Motor neuron (in vitro differentiated cells): ENCODE results near the gene ANKLE2. TPM values are rescaled to one million over a fixed set of nuclear protein-coding genes. Genes with fewer than 3 reads are reported as not detected.

ENCODE experiments used
- ATAC-seq, 8 experiments: fragments of 200-7000 bp; cut with Tn5 transposase; replicated peaks in 6 of 8; 2 replicates each; pipeline ENCODE4 v1.8.0; 2021; ENCODE audit warnings: mild to moderate bottlenecking in 8 of 8, moderate library complexity in 8 of 8
- H3K27ac ChIP-seq, 2 donors: fragments of 250-450 bp; sonication (Bioruptor Pico); 2 replicates each; pipeline ENCODE4 v1.9.0; 2021; ENCODE audit warnings: antibody characterized with exemption in 2 of 2, mild to moderate bottlenecking in 2 of 2, moderate library complexity in 1 of 2
- H3K4me1 ChIP-seq, 2 donors: fragments of 250-450 bp; sonication (Bioruptor Pico); replicated peaks in 1 of 2; 2 replicates each; pipeline ENCODE4 v1.6.1; 2021; ENCODE audit warnings: antibody characterized with exemption in 2 of 2, mild to moderate bottlenecking in 2 of 2, moderate library complexity in 1 of 2
- H3K4me3 ChIP-seq, 5 donors: fragments of 250-450 bp; sonication (Bioruptor Pico); 2 replicates each; pipeline ENCODE4 v1.9.0; 2021; ENCODE audit warnings: antibody characterized with exemption in 5 of 5, mild to moderate bottlenecking in 5 of 5, moderate library complexity in 4 of 5
- WGBS, 10 experiments: fragments of 450-650 bp; shearing (Covaris generic); methylation state at CpG; one replicate each; pipeline ENCODE4 v1.0.0; 2022; 5-methylcytosine and 5-hydroxymethylcytosine counted together
- in situ Hi-C, 9 experiments: fragments of 400-800 bp; cut with MboI; loops; one replicate each; pipeline ENCODE4 v1.15.0; 2021; ENCODE audit warnings: low sequenced_read_pairs in 9 of 9, low pct_unique_long_range_greater_than_20kb in 2 of 9; ENCODE audit not compliant: unreplicated experiment in 9 of 9
- total RNA-seq, 8 experiments: library from RNA; unstranded; fragments of 300-600 nt; gene quantifications; 2 replicates each; pipeline versions ENCODE4 v1.2.3 to v1.2.4, GENCODE V29; 2022

The ANKLE2 gene
- total RNA-seq, 8 experiments from 2014 or later = 22.6 to 78.8 (median 36.8) TPM

GRCh38 chr12:132719954-132720324, 41.7 kb downstream of the ANKLE2 start:
- in situ Hi-C loops = no loop called here
- Histone ChIP-seq H3K27ac (no peak overlapping the region), H3K4me1 (no peaks in the 10 kb centered on the region), H3K4me3 (no peak overlapping the region)
- 67 to 98% (median 92%) methylated on average over 1 to 7 of the region's 12 CpGs; no CpG with 5 or more reads in 4 of the 10 experiments for WGBS, 10 experiments
- ATAC-seq = peak in 3 of 8 experiments; percentile 6 to 14 (median 8)

GRCh38 chr12:132719141-132719953, 42.3 kb downstream of the ANKLE2 start:
- Histone ChIP-seq H3K4me1 (no peaks in the 10 kb centered on the region), H3K27ac (no peak overlapping the region), H3K4me3 (no peak overlapping the region)
- in situ Hi-C loops = no loop called here
- peak in 3 of 8 experiments; percentile 14 to 25 (median 18) for ATAC-seq
- WGBS, 10 experiments = 77 to 100% (median 90%) methylated on average over 1 to 13 of the region's 31 CpGs; no CpG with 5 or more reads in 4 of the 10 experiments

- Histone ChIP-seq H3K4me3 (no peak overlapping the region), H3K27ac (no peak overlapping the region), H3K4me1 (no peaks in the 10 kb centered on the region)
- in situ Hi-C loops = no loop called here
- 60 to 100% (median 100%) methylated on average over 1 to 7 of the region's 21 CpGs; no CpG with 5 or more reads in 6 of the 10 experiments for WGBS, 10 experiments
- ATAC-seq = no peak
Observed at GRCh38 chr12:132718644-132719043, 43.0 kb downstream of the ANKLE2 start.

GRCh38 chr12:132717531-132718387, 43.9 kb downstream of the ANKLE2 start:
- no peaks in the 10 kb centered on the region for H3K4me1 ChIP-seq
- no peak overlapping the region for H3K27ac ChIP-seq
- in situ Hi-C loops = no loop called here
- peak in 2 of 8 experiments; percentile 7 to 16 for ATAC-seq
- 90 to 100% (median 94%) methylated on average over 1 to 8 of the region's 61 CpGs; no CpG with 5 or more reads in 4 of the 10 experiments for WGBS, 10 experiments
- no peak overlapping the region for H3K4me3 ChIP-seq

- WGBS, 10 experiments = 80 to 90% (median 82%) methylated on average over 3 to 4 of the region's 17 CpGs; no CpG with 5 or more reads in 7 of the 10 experiments
- no peak for ATAC-seq
- H3K27ac ChIP-seq = no peak overlapping the region
- no peaks in the 10 kb centered on the region for H3K4me1 ChIP-seq
- in situ Hi-C loops = no loop called here
- H3K4me3 ChIP-seq = no peak overlapping the region
Observed at GRCh38 chr12:132717011-132717410, 44.6 kb downstream of the ANKLE2 start.

GRCh38 chr12:132716356-132716755, 45.3 kb downstream of the ANKLE2 start:
- no peak for ATAC-seq
- H3K4me3 ChIP-seq = no peak overlapping the region
- 60 to 100% (median 85%) methylated on average over 1 to 3 of the region's 11 CpGs; no CpG with 5 or more reads in 4 of the 10 experiments for WGBS, 10 experiments
- H3K27ac ChIP-seq = no peak overlapping the region
- no peaks in the 10 kb centered on the region for H3K4me1 ChIP-seq
- in situ Hi-C loops = no loop called here

- no peak overlapping the region for H3K27ac ChIP-seq
- no peak overlapping the region for H3K4me3 ChIP-seq
- H3K4me1 ChIP-seq = no peaks in the 10 kb centered on the region
- in situ Hi-C loops = no loop called here
- no peak for ATAC-seq
- 0 to 100% (median 100%) methylated on average over 1 to 3 of the region's 9 CpGs; no CpG with 5 or more reads in 5 of the 10 experiments for WGBS, 10 experiments
Observed at GRCh38 chr12:132715874-132716273, 45.8 kb downstream of the ANKLE2 start.

- 13 to 100% (median 83%) methylated on average over 1 to 2 of the region's 2 CpGs; no CpG with 5 or more reads in 3 of the 10 experiments for WGBS, 10 experiments
- no peak for ATAC-seq
- Histone ChIP-seq H3K4me1 (peaks cover 0 to 6% of the 10 kb centered on the region in 2 donors), H3K4me3 (no peak overlapping the region), H3K27ac (no peak overlapping the region)
- in situ Hi-C loops = no loop called here
Observed at GRCh38 chr12:132713123-132713522, 48.5 kb downstream of the ANKLE2 start.

- in situ Hi-C loops = no loop called here
- WGBS, 10 experiments = 15 to 72% (median 49%) methylated on average over 2 to 29 of the region's 59 CpGs; no CpG with 5 or more reads in 2 of the 10 experiments
- Histone ChIP-seq H3K4me3 (peak overlapping the region; percentile 69 to 91 (median 88)), H3K27ac (peak overlapping the region; percentile 70 to 90), H3K4me1 (peaks cover 0 to 6% of the 10 kb centered on the region in 2 donors)
- peak in 7 of 8 experiments; percentile 12 to 53 (median 20) for ATAC-seq
Observed at GRCh38 chr12:132711080-132711843, 50.4 kb downstream of the ANKLE2 start.

- WGBS, 10 experiments = 0 to 1% methylated on average over 15 of the region's 94 CpGs; no CpG with 5 or more reads in 8 of the 10 experiments
- H3K4me3 ChIP-seq = peak within 1 kb of the TSS; percentile 69 to 91 (median 88)
- peaks cover 0 to 6% of the 10 kb centered on the region in 2 donors for H3K4me1 ChIP-seq
- in situ Hi-C loops = no loop called here
- peak within 1 kb of the TSS; percentile 70 to 90 for H3K27ac ChIP-seq
- peak; percentile 89 to 96 (median 92) for ATAC-seq
Observed at GRCh38 chr12:132710405-132711079, 51.1 kb downstream of the ANKLE2 start, which contains the start of gene PGAM5. Gene PGAM5, plus strand, starts transcription at chr12:132710842. Its CDS starts 35 bp downstream, at chr12:132710877.

GRCh38 chr12:132710043-132710404, 51.6 kb downstream of the ANKLE2 start:
- peaks cover 0 to 6% of the 10 kb centered on the region in 2 donors for H3K4me1 ChIP-seq
- ATAC-seq = peak; percentile 24 to 51 (median 48)
- H3K27ac ChIP-seq = peak overlapping the region; percentile 28 to 90
- H3K4me3 ChIP-seq = peak overlapping the region; percentile 69 to 91 (median 88)
- in situ Hi-C loops = no loop called here
- 0 to 9% (median 0%) methylated on average over 2 to 10 of the region's 26 CpGs; no CpG with 5 or more reads in 6 of the 10 experiments for WGBS, 10 experiments

GRCh38 chr12:132708150-132708549, 53.5 kb downstream of the ANKLE2 start:
- no peak overlapping the region for H3K4me3 ChIP-seq
- H3K27ac ChIP-seq = no peak overlapping the region
- ATAC-seq = no peak
- peaks cover 0 to 6% of the 10 kb centered on the region in 2 donors for H3K4me1 ChIP-seq
- in situ Hi-C loops = no loop called here
- 79 to 100% (median 92%) methylated on average over 1 to 2 of the region's 2 CpGs; no CpG with 5 or more reads in 6 of the 10 experiments for whole genome bisulfite sequencing, 10 experiments
